Right ventricle myocardium inferior (tissue), 1 donor: Measurements from ENCODE around the gene FNDC10. TPM values are rescaled to one million over a fixed set of nuclear protein-coding genes. Genes with fewer than 3 reads are reported as not detected.
"Not testable (repeated sequence)": the region's sequence is repeated elsewhere in the genome, so short reads cannot be mapped to it uniquely, and the experiment has no call there.

Experiments
- ATAC-seq: fragments of 200-7000 bp; cut with Tn5 transposase; one replicate; pipeline ENCODE4 v1.9.1; 2020; ENCODE audit warnings: mild to moderate bottlenecking, moderate library complexity
- DNase-seq: peaks from one replicate; pipeline ENCODE4 v3.0.0; 2021; ENCODE audit errors: missing footprints
- intact Hi-C: fragments of 100-400 bp; cut with DNase I; formaldehyde crosslinking; loops from one replicate; pipeline ENCODE4 v1.11.0; 2022
- total RNA-seq: library from RNA; stranded (reverse); fragmentation: NEBNext Ultra II Directional; extraction: Animal tissue kit (Norgen Biotek cat#: 25700); gene quantifications from one replicate; pipeline ENCODE4 v1.2.1, GENCODE V29; 2021
- donor health status: DM: no; HTN: yes; CAD: no; lungs with severe emphysema.

FNDC10 gene
- total RNA-seq, 1 donor from 2014 or later = 3.0 TPM

GRCh38 chr1:1557688-1558087 is 42.2 kb downstream of the FNDC10 start:
- ATAC-seq, intact Hi-C loops: not testable (repeated sequence)

GRCh38 chr1:1556961-1557360 is 43.0 kb downstream of the FNDC10 start:
- intact Hi-C loops, ATAC-seq: not testable (repeated sequence)
- peak; percentile 11 for DNase-seq

More at GRCh38 chr1:1557688-1558087, 42.2 kb downstream of the FNDC10 start:
- DNase-seq = peak; percentile 9

- ATAC-seq (no peak), DNase-seq (peak; percentile 2)
- intact Hi-C loops = no loop called here
Observed at GRCh38 chr1:1556505-1556904, 43.4 kb downstream of the FNDC10 start.

GRCh38 chr1:1554926-1555915 is 44.7 kb downstream of the FNDC10 start:
- no peak for ATAC-seq
- intact Hi-C loops = no loop called here
- peak; percentile 54 for DNase-seq

GRCh38 chr1:1554550-1554925 is 45.4 kb downstream of the FNDC10 start:
- DNase-seq (no peak), ATAC-seq (no peak)
- intact Hi-C loops = no loop called here

GRCh38 chr1:1553821-1554494 is 46.0 kb downstream of the FNDC10 start:
- ATAC-seq (no peak), DNase-seq (no peak)
- intact Hi-C loops = no loop called here

- intact Hi-C loops = no loop called here
- no peak for ATAC-seq
- no peak for DNase-seq
Observed at GRCh38 chr1:1552263-1552639, 47.7 kb downstream of the FNDC10 start.

GRCh38 chr1:1551524-1552262 is 48.2 kb downstream of the FNDC10 start:
- intact Hi-C loops = no loop called here
- DNase-seq (no peak), ATAC-seq (no peak)

- DNase-seq (no peak), ATAC-seq (peak; percentile 45)
- intact Hi-C loops = no loop called here
Observed at GRCh38 chr1:1550591-1551432, 49.1 kb downstream of the FNDC10 start.

GRCh38 chr1:1550087-1550486 is 49.8 kb downstream of the FNDC10 start:
- intact Hi-C loops = no loop called here
- DNase-seq = no peak
- no peak for ATAC-seq

GRCh38 chr1:1548591-1548990 is 51.3 kb downstream of the FNDC10 start:
- ATAC-seq (no peak), DNase-seq (no peak)
- intact Hi-C loops = no loop called here

Other genes with a start within 250 kb of the FNDC10 start
- 21.8 TPM for gene MXRA8, start 241.6 kb downstream of the FNDC10 start, total RNA-seq
- gene AURKAIP1, start 224.9 kb downstream of the FNDC10 start, total RNA-seq = 265 TPM
- gene CCNL2, start 200.8 kb downstream of the FNDC10 start, total RNA-seq = 49.4 TPM
- 140 TPM for gene MRPL20, start 192.8 kb downstream of the FNDC10 start, total RNA-seq
- gene ANKRD65, start 178.9 kb downstream of the FNDC10 start, total RNA-seq = 3.0 TPM
- 20.5 TPM for gene VWA1, start 164.4 kb downstream of the FNDC10 start, total RNA-seq
- 1.8 TPM for gene ATAD3C, start 150.4 kb downstream of the FNDC10 start, total RNA-seq
- gene ATAD3B, start 128.4 kb downstream of the FNDC10 start, total RNA-seq = 9.0 TPM
- 17.9 TPM for gene ATAD3A, start 88.0 kb downstream of the FNDC10 start, total RNA-seq
- 6.9 TPM for gene TMEM240, start 59.5 kb downstream of the FNDC10 start, total RNA-seq
- 116 TPM for gene SSU72, start 25.3 kb downstream of the FNDC10 start, total RNA-seq
- 103 TPM for gene MIB2, start 15.4 kb upstream of the FNDC10 start, total RNA-seq
- 36.2 TPM for gene MMP23B, start 32.0 kb upstream of the FNDC10 start, total RNA-seq
- 24.0 TPM for gene CDK11B, start 58.9 kb upstream of the FNDC10 start, total RNA-seq
- gene SLC35E2B, start 92.7 kb upstream of the FNDC10 start, total RNA-seq = 20.3 TPM
- 20.8 TPM for gene CDK11A, start 124.2 kb upstream of the FNDC10 start, total RNA-seq
- 26.9 TPM for gene NADK, start 178.3 kb upstream of the FNDC10 start, total RNA-seq